Prostate gland (tissue), 2 donors: ENCODE data around the gene REM2. TPM values are rescaled to one million over a fixed set of nuclear protein-coding genes. Genes with fewer than 3 reads are reported as not detected.

Experiments used
- DNase-seq: peaks from one replicate; pipeline ENCODE4 v3.0.0-alpha.2; 2019; ENCODE audit warnings: low spot score
- H3K27ac ChIP-seq, 2 donors: fragments of 200-600 bp; sonication (generic); 2 replicates each; pipeline ENCODE4 v1.5.1; 2017 to 2019
- H3K27me3 ChIP-seq: fragments of 200-600 bp; sonication (generic); replicated peaks from 2 replicates; pipeline ENCODE4 v1.5.1; 2019; ENCODE audit not compliant: insufficient read depth
- H3K36me3 ChIP-seq, 2 donors: fragments of 200-600 bp; sonication (generic); 1 replicate in 1 of 2; 2 replicates in 1 of 2; pipeline versions ENCODE4 v1.5.1 to v1.8.1; 2017 to 2019
- H3K4me1 ChIP-seq: fragments of 200-600 bp; sonication (generic); replicated peaks from 2 replicates; pipeline ENCODE4 v1.5.1; 2019
- H3K4me3 ChIP-seq, 2 donors: fragments of 200-600 bp; sonication (generic); 2 replicates each; pipeline ENCODE4 v1.5.1; 2017 to 2019
- H3K9me3 ChIP-seq: fragments of 200-600 bp; sonication (generic); 2 replicates; pipeline ENCODE4 v1.5.1; 2017
- CTCF ChIP-seq, 4 experiments: fragments of 200-600 bp in 2 of 4; fragments of 450-650 bp in 2 of 4; sonication (generic) in 2 of 4; IDR thresholded peaks; 1 replicate in 3 of 4; 2 replicates in 1 of 4; pipeline ENCODE4 v1.5.1; 2016 to 2019; ENCODE audit warnings: antibody characterized with exemption in 4 of 4, mild to moderate bottlenecking in 2 of 4, moderate library complexity in 2 of 4
- POLR2A ChIP-seq: fragments of 450-650 bp; IDR thresholded peaks from one replicate; pipeline ENCODE4 v1.6.1; 2016; ENCODE audit warnings: antibody characterized with exemption, mild to moderate bottlenecking
- POLR2AphosphoS5 ChIP-seq: sonication (generic); formaldehyde crosslinking; IDR thresholded peaks from one replicate; pipeline ENCODE4 v1.6.1; 2017; ENCODE audit warnings: antibody characterized with exemption
- WGBS: methylation state at CpG from one replicate; pipeline ENCODE4 v1.1.5; 2018; 5-methylcytosine and 5-hydroxymethylcytosine counted together
- intact Hi-C: fragments of 100-400 bp; cut with DNase I; formaldehyde crosslinking; loops from one replicate; pipeline ENCODE4 v1.14.2; 2022
- total RNA-seq, 2 donors: library from RNA; depleted of rRNA; stranded (reverse); fragments of >200 nt; gene quantifications; one replicate each; pipeline ENCODE4 v1.1.0, GENCODE V29; 2016

Gene REM2
- total RNA-seq, 2 donors from 2014 or later: 0.62 to 1.0 TPM

GRCh38 chr14:22898302-22899090 lies 15.5 kb downstream of the REM2 start:
- TF ChIP-seq CTCF (IDR thresholded peaks at IDR 0.05) (no peak), POLR2AphosphoS5 (no peak), POLR2A (no peak)
- Histone ChIP-seq H3K4me3 (no peak overlapping the region), H3K9me3 (no peaks in the 10 kb centered on the region), H3K27me3 (no peaks in the 10 kb centered on the region), H3K27ac (no peak overlapping the region), H3K36me3 (peaks cover 14 to 18% of the 10 kb centered on the region in 2 donors), H3K4me1 (peaks cover 6% of the 10 kb centered on the region)
- intact Hi-C loops: no loop called here
- 60% methylated on average over 8 of the region's 8 CpGs for WGBS
- DNase-seq: no peak

GRCh38 chr14:22900081-22900799 lies 17.2 kb downstream of the REM2 start:
- Histone ChIP-seq H3K36me3 (peaks cover 16 to 32% of the 10 kb centered on the region in 2 donors), H3K9me3 (no peaks in the 10 kb centered on the region), H3K4me3 (no peak overlapping the region), H3K27me3 (no peaks in the 10 kb centered on the region), H3K4me1 (peaks cover 9% of the 10 kb centered on the region), H3K27ac (peak overlapping the region in 1 of 2 donors; percentile 30)
- 16% methylated on average over 3 of the region's 3 CpGs for WGBS
- peak in 3 of 4 experiments; percentile 43 to 46 (median 44) for TF ChIP-seq CTCF (IDR thresholded peaks at IDR 0.05)
- TF ChIP-seq POLR2AphosphoS5: peak; percentile 36
- no peak for TF ChIP-seq POLR2A
- intact Hi-C loops: no loop called here
- peak; percentile 58 for DNase-seq

GRCh38 chr14:22901799-22902198 lies 18.8 kb downstream of the REM2 start:
- 93% methylated on average over 7 of the region's 7 CpGs for WGBS
- Histone ChIP-seq H3K4me3 (no peak overlapping the region), H3K27ac (no peak overlapping the region), H3K27me3 (no peaks in the 10 kb centered on the region), H3K36me3 (peaks cover 18 to 34% of the 10 kb centered on the region in 2 donors), H3K4me1 (peaks cover 9% of the 10 kb centered on the region), H3K9me3 (no peaks in the 10 kb centered on the region)
- no peak for DNase-seq
- TF ChIP-seq POLR2A: no peak
- TF ChIP-seq CTCF (IDR thresholded peaks at IDR 0.05): no peak
- no peak for TF ChIP-seq POLR2AphosphoS5
- intact Hi-C loops: no loop called here

DNA sequence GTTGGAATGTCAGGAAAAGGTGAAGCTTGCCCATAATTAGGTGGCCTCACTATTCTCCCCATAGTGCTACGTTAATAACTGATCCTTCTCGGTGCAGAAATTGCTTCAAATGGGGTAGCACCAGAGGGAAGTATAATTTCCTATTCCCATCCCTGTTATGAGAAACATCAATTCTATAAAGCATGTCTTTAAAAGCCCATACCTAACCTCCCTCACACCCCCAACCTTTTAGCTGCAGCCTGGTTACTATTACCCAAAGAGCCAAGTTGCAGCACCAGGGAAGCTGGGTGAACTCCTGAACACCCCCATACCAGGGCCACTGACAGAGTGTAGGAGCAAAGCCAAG lies 20.7 kb downstream of the REM2 start:
- intact Hi-C loops: no loop called here
- Histone ChIP-seq H3K9me3 (no peaks in the 10 kb centered on the region), H3K27me3 (no peaks in the 10 kb centered on the region), H3K4me1 (peaks cover 9% of the 10 kb centered on the region), H3K27ac (peak overlapping the region; percentile 4 to 66), H3K4me3 (no peak overlapping the region), H3K36me3 (peaks cover 18 to 34% of the 10 kb centered on the region in 2 donors)
- 73% methylated on average over 2 of the region's 2 CpGs for WGBS
- TF ChIP-seq CTCF (IDR thresholded peaks at IDR 0.05) (no peak), POLR2AphosphoS5 (no peak), POLR2A (no peak)
- no peak for DNase-seq
